ENCODE data around the gene PFDN6. TPM values are rescaled to one million over a fixed set of nuclear protein-coding genes. Genes with fewer than 3 reads are reported as not detected.

The PFDN6 gene
- total and polyA plus RNA-seq, 2 of the 13 experiments (the other 11 are each of a cell fraction or from before 2014, with no cell fraction given): 75.5 to 87.0 TPM

- TF ChIP-seq NFE2 (CRISPR knock-in tag; IDR thresholded peaks at IDR 0.05) (peak; percentile 71; the same call in 1 of the 2 replicates), ZNF598 (CRISPR knock-in tag; IDR thresholded peaks at IDR 0.05; ENCODE audit: borderline replicate concordance) (peak; percentile 24; the same call in 1 of the 2 replicates), ZNF10 (CRISPR knock-in tag; IDR thresholded peaks at IDR 0.05; ENCODE audit: borderline replicate concordance, low read depth) (no peak), SMYD3 (CRISPR knock-in tag; IDR thresholded peaks at IDR 0.05) (no peak), EZH2 (conservative IDR thresholded peaks at IDR 0.05; ENCODE audit: low read depth, low read length) (no peak), ZNF530 (CRISPR knock-in tag; IDR thresholded peaks at IDR 0.05; ENCODE audit: low read depth) (no peak), ZNF781 (CRISPR knock-in tag; IDR thresholded peaks at IDR 0.05; ENCODE audit: borderline replicate concordance, not compliant biosample characterization) (no peak), ATF7 (IDR thresholded peaks at IDR 0.05) (no peak), ATF7 (CRISPR knock-in tag; IDR thresholded peaks at IDR 0.05) (peak; percentile 41; the same call in 1 of the 2 replicates), GZF1 (CRISPR knock-in tag; IDR thresholded peaks at IDR 0.05) (peak; percentile 49), MLLT10 (CRISPR knock-in tag; IDR thresholded peaks at IDR 0.05) (no peak), ZNF136 (CRISPR knock-in tag; IDR thresholded peaks at IDR 0.05; ENCODE audit: low read depth) (peak; percentile 62; the same call in 1 of the 2 replicates), NFIC (IDR thresholded peaks at IDR 0.05; ENCODE audit: low read length) (no peak), MYC (CRISPR knock-in tag; IDR thresholded peaks at IDR 0.05; ENCODE audit: borderline replicate concordance) (peak; percentile 35; the same call in 1 of the 2 replicates), ZFP90 (CRISPR knock-in tag; IDR thresholded peaks at IDR 0.05; ENCODE audit: borderline replicate concordance) (peak; percentile 94), MZF1 (CRISPR knock-in tag; IDR thresholded peaks at IDR 0.05; ENCODE audit: borderline replicate concordance) (no peak), ZHX1 (CRISPR knock-in tag; IDR thresholded peaks at IDR 0.05; ENCODE audit: low read depth) (no peak)
- TF ChIP-seq, protein P1, sequence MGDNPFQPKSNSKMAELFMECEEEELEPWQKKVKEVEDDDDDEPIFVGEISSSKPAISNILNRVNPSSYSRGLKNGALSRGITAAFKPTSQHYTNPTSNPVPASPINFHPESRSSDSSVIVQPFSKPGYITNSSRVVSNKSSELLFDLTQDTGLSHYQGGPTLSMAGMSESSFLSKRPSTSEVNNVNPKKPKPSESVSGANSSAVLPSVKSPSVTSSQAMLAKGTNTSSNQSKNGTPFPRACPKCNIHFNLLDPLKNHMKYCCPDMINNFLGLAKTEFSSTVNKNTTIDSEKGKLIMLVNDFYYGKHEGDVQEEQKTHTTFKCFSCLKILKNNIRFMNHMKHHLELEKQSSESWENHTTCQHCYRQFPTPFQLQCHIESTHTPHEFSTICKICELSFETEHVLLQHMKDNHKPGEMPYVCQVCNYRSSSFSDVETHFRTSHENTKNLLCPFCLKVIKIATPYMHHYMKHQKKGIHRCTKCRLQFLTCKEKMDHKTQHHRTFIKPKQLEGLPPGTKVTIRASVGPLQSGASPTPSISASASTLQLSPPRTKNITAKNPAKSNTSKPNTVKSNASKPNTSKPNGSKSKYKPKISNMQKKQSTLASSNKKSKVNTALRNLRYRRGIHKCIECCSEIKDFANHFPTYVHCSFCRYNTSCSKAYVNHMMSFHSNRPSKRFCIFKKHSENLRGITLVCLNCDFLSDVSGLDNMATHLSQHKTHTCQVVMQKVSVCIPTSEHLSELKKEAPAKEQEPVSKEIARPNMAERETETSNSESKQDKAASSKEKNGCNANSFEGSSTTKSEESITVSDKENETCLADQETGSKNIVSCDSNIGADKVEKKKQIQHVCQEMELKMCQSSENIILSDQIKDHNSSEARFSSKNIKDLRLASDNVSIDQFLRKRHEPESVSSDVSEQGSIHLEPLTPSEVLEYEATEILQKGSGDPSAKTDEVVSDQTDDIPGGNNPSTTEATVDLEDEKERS (CRISPR knock-in tag; IDR thresholded peaks at IDR 0.05): peak; percentile 68
Observed at GRCh38 chr6:33248932-33249731, 40.3 kb upstream of the PFDN6 start (continued).
